SH-SY5Y (cell line): Measurements from ENCODE around the gene GPRC5B.

Experiments
- GATA2 ChIP-seq: IDR thresholded peaks from 2 replicates; pipeline ENCODE4 v1.6.1; 2011; ENCODE audit warnings: mild to moderate bottlenecking, low read depth, low read length
- GATA3 ChIP-seq: IDR thresholded peaks from 2 replicates; pipeline ENCODE4 v1.6.1; 2011; ENCODE audit warnings: low read depth, mild to moderate bottlenecking, low read length, moderate library complexity

DNA sequence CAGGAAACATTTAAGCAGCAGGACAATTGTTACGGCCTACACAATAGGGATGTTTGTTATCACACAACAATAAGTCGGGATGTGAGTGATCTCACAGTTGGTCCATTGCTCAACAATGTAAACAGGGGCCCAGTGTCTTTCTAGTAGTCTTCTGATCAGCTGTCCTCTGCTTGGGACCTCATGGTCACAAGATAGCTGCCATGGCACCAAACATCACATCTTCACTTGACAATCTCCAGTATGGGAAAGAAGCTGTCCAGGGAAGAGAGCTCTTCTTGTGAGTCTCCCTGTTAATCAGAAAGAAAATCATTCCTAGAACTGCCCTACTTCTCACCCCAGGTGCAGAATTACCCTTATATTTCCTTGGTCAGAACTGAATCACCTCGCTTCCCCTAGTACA, 6.3 kb upstream of the GPRC5B start:
- no peak for TF ChIP-seq GATA2
- no peak for TF ChIP-seq GATA3
